Trophoblast cell (in vitro differentiated cells and primary cell): ENCODE data around the gene DAW1.

Experiments
- DNase-seq, 2 donors: peaks; one replicate each; pipeline ENCODE4 v3.0.0-alpha.2; 2016
- H2AFZ ChIP-seq: 2 replicates; pipeline ENCODE4 v1.6.1; 2013; ENCODE audit warnings: low read length, moderate library complexity, mild to moderate bottlenecking; ENCODE audit not compliant: insufficient read depth, poor library complexity
- H2AK5ac ChIP-seq: 2 replicates; pipeline ENCODE4 v1.6.1; 2013; ENCODE audit warnings: mild to moderate bottlenecking, low read length
- H2BK120ac ChIP-seq: 2 replicates; pipeline ENCODE4 v1.6.1; 2013; ENCODE audit warnings: low read length, mild to moderate bottlenecking, moderate library complexity; ENCODE audit not compliant: insufficient read depth, poor library complexity
- H2BK12ac ChIP-seq: 2 replicates; pipeline ENCODE4 v1.6.1; 2013; ENCODE audit warnings: mild to moderate bottlenecking, low read length, moderate library complexity
- H2BK5ac ChIP-seq: 2 replicates; pipeline ENCODE4 v1.6.1; 2013; ENCODE audit warnings: low read length, low read depth, moderate library complexity, mild to moderate bottlenecking; ENCODE audit not compliant: poor library complexity
- H3K14ac ChIP-seq: 2 replicates; pipeline ENCODE4 v1.6.1; 2013; ENCODE audit warnings: mild to moderate bottlenecking, low read length
- H3K18ac ChIP-seq: 2 replicates; pipeline ENCODE4 v1.6.1; 2013; ENCODE audit warnings: mild to moderate bottlenecking, low read length
- H3K23ac ChIP-seq: 2 replicates; pipeline ENCODE4 v1.6.1; 2013; ENCODE audit warnings: low read length
- H3K27ac ChIP-seq: 2 replicates; pipeline ENCODE4 v1.5.1; 2013; ENCODE audit warnings: low read depth, mild to moderate bottlenecking, inconsistent platforms, low read length, moderate library complexity
- H3K27me3 ChIP-seq: 2 replicates; pipeline ENCODE4 v1.6.1; 2013; ENCODE audit warnings: inconsistent platforms, mild to moderate bottlenecking, low read length, moderate library complexity; ENCODE audit not compliant: insufficient read depth
- H3K36me3 ChIP-seq, 2 experiments: 1 replicate in 1 of 2; 2 replicates in 1 of 2; pipeline ENCODE4 v1.6.1; 2013; ENCODE audit warnings: low read length in 2 of 2, mild to moderate bottlenecking in 2 of 2, moderate library complexity in 1 of 2; ENCODE audit not compliant: insufficient read depth in 2 of 2, control insufficient read depth in 1 of 2
- H3K4ac ChIP-seq: 2 replicates; pipeline ENCODE4 v1.6.1; 2013; ENCODE audit warnings: low read depth, mild to moderate bottlenecking, low read length, moderate library complexity
- H3K4me1 ChIP-seq, 2 experiments: 1 replicate in 1 of 2; 2 replicates in 1 of 2; pipeline ENCODE4 v1.6.1; 2013; ENCODE audit warnings: low read length in 2 of 2, mild to moderate bottlenecking in 2 of 2, moderate library complexity in 1 of 2; ENCODE audit not compliant: insufficient read depth in 2 of 2, control insufficient read depth in 1 of 2
- H3K4me2 ChIP-seq: 2 replicates; pipeline ENCODE4 v1.6.1; 2013; ENCODE audit warnings: inconsistent platforms, mild to moderate bottlenecking, low read length, moderate library complexity
- H3K4me3 ChIP-seq: 2 replicates; pipeline ENCODE4 v1.5.1; 2013; ENCODE audit warnings: mild to moderate bottlenecking, low read depth, low read length, inconsistent platforms
- H3K79me1 ChIP-seq: one replicate; pipeline ENCODE4 v1.6.1; 2013; ENCODE audit warnings: low read length
- H3K79me2 ChIP-seq: 2 replicates; pipeline ENCODE4 v1.6.1; 2013; ENCODE audit warnings: low read length, mild to moderate bottlenecking; ENCODE audit not compliant: control insufficient read depth, insufficient read depth, poor library complexity
- H3K9ac ChIP-seq: 2 replicates; pipeline ENCODE4 v1.6.1; 2013; ENCODE audit warnings: mild to moderate bottlenecking, low read length
- H3K9me3 ChIP-seq: 2 replicates; pipeline ENCODE4 v1.6.1; 2013; ENCODE audit warnings: low read depth, mild to moderate bottlenecking, control low read depth, inconsistent platforms, low read length; ENCODE audit not compliant: insufficient read depth
- H4K12ac ChIP-seq: 2 replicates; pipeline ENCODE4 v1.6.1; 2013; ENCODE audit warnings: low read depth, mild to moderate bottlenecking, low read length, moderate library complexity
- H4K8ac ChIP-seq: 2 replicates; pipeline ENCODE4 v1.6.1; 2013; ENCODE audit warnings: low read depth, mild to moderate bottlenecking, low read length, moderate library complexity
- H4K91ac ChIP-seq: one replicate; pipeline ENCODE4 v1.6.1; 2013; ENCODE audit warnings: low read depth, mild to moderate bottlenecking, low read length, moderate library complexity
- WGBS: extraction: QIAGEN DNeasy Blood & Tissue Kit; methylation state at CpG from one replicate; pipeline ENCODE4 v1.1.7; 2013; ENCODE audit warnings: missing lambda C conversion rate; ENCODE audit not compliant: insufficient read length, insufficient coverage; ENCODE audit errors: extremely low coverage; 5-methylcytosine and 5-hydroxymethylcytosine counted together

Gene DAW1

GRCh38 chr2:227939271-227940027 is 68.0 kb downstream of the DAW1 start:
- H3K4me1 ChIP-seq, result peaks cover 0 to 5% of the 10 kb centered on the region in 2 experiments
- no peaks in the 10 kb centered on the region for H3K36me3 ChIP-seq
- H4K91ac ChIP-seq, result no peak overlapping the region
- no peak overlapping the region for H3K27ac ChIP-seq
- no peak overlapping the region for H3K23ac ChIP-seq
- DNase-seq, result peak; percentile 12 to 69
- H3K4me3 ChIP-seq, result no peak overlapping the region
- H3K4ac ChIP-seq, result no peak overlapping the region
- WGBS, result no CpG with 5 or more reads among the region's 11 CpGs
- H4K12ac ChIP-seq, result no peak overlapping the region
- no peaks in the 10 kb centered on the region for H3K9me3 ChIP-seq
- H2AFZ ChIP-seq, result peak overlapping the region; percentile 89
- H3K27me3 ChIP-seq, result no peaks in the 10 kb centered on the region
- H4K8ac ChIP-seq, result peak overlapping the region; percentile 76
- no peak overlapping the region for H2AK5ac ChIP-seq
- peaks cover 1% of the 10 kb centered on the region for H3K79me1 ChIP-seq
- no peak overlapping the region for H2BK5ac ChIP-seq
- no peak overlapping the region for H3K9ac ChIP-seq
- peak overlapping the region; percentile 43 for H3K4me2 ChIP-seq
- H3K79me2 ChIP-seq, result no peaks in the 10 kb centered on the region
- H2BK120ac ChIP-seq, result no peak overlapping the region
- H3K14ac ChIP-seq, result no peak overlapping the region
- no peak overlapping the region for H2BK12ac ChIP-seq
- no peak overlapping the region for H3K18ac ChIP-seq

DNA sequence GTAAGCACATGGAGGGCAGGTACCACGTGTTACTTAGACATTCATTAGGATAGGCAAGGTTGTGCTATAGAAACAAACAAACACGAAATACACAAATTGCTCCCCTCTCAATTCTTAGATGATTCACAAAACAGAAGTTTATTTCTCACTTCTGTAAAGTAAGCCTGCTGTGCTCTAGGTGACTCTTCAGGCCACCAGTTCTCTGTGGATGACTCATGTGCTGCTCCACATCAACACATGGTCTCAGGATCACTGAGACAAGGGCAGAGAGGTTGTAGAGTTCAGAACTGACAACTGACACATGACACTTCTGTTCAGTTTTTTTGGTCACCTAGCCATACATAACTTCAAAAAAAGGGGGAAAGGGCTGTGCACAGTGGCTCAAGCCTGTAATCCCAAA is 70.6 kb downstream of the DAW1 start:
- Histone ChIP-seq H2BK120ac (no peak overlapping the region), H3K23ac (no peak overlapping the region), H2BK5ac (no peak overlapping the region), H3K4me2 (no peak overlapping the region), H3K36me3 (no peaks in the 10 kb centered on the region), H3K18ac (no peak overlapping the region), H3K9me3 (no peaks in the 10 kb centered on the region), H3K4me3 (no peak overlapping the region), H3K79me2 (no peaks in the 10 kb centered on the region), H3K27ac (no peak overlapping the region), H2AFZ (no peak overlapping the region), H3K79me1 (peaks cover 1% of the 10 kb centered on the region), H3K9ac (no peak overlapping the region), H2AK5ac (no peak overlapping the region), H3K27me3 (no peaks in the 10 kb centered on the region), H4K12ac (no peak overlapping the region), H3K4ac (no peak overlapping the region), H3K4me1 (peaks cover 0 to 2% of the 10 kb centered on the region in 2 experiments), H3K14ac (no peak overlapping the region), H4K91ac (no peak overlapping the region), H4K8ac (no peak overlapping the region), H2BK12ac (no peak overlapping the region)
- WGBS, result no CpG with 5 or more reads among the region's 2 CpGs
- no peak for DNase-seq

DNA sequence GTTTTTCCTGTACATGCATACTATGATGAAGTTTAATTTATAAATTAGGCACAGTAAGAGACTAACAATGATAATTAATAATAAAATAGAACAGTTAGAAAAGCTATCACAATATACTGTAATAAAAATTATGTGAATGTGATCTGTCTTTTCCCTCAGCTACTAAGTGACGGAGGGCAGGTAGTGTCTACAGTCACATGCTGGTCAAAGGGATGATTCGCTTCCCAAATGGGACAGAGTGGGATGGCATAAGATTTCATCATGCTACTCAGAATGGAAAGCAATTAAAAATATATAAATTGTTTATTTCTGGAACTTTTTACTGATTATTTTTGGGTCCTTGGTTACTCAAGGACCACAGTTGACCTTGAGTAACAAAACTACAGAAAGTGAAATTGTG is 71.5 kb downstream of the DAW1 start:
- H4K8ac ChIP-seq, result no peak overlapping the region
- H4K12ac ChIP-seq, result no peak overlapping the region
- no peak overlapping the region for H3K9ac ChIP-seq
- no peak overlapping the region for H3K4ac ChIP-seq
- peaks cover 1% of the 10 kb centered on the region for H3K79me1 ChIP-seq
- H2BK12ac ChIP-seq, result no peak overlapping the region
- no peak overlapping the region for H2AFZ ChIP-seq
- no peak overlapping the region for H3K4me2 ChIP-seq
- H3K9me3 ChIP-seq, result no peaks in the 10 kb centered on the region
- WGBS, result no CpG with 5 or more reads among the region's 2 CpGs
- no peaks in the 10 kb centered on the region for H3K79me2 ChIP-seq
- no peaks in the 10 kb centered on the region for H3K36me3 ChIP-seq
- H2BK120ac ChIP-seq, result no peak overlapping the region
- H3K23ac ChIP-seq, result no peak overlapping the region
- H3K27me3 ChIP-seq, result no peaks in the 10 kb centered on the region
- H2BK5ac ChIP-seq, result no peak overlapping the region
- no peak overlapping the region for H2AK5ac ChIP-seq
- H3K14ac ChIP-seq, result no peak overlapping the region
- H3K4me3 ChIP-seq, result no peak overlapping the region
- no peak for DNase-seq
- peaks cover 0 to 2% of the 10 kb centered on the region in 2 experiments for H3K4me1 ChIP-seq
- H3K27ac ChIP-seq, result no peak overlapping the region
- H4K91ac ChIP-seq, result no peak overlapping the region
- H3K18ac ChIP-seq, result no peak overlapping the region

- Histone ChIP-seq H3K23ac (no peak overlapping the region), H4K12ac (no peak overlapping the region), H2BK120ac (no peak overlapping the region), H3K79me1 (no peaks in the 10 kb centered on the region), H2AFZ (no peak overlapping the region), H3K4ac (no peak overlapping the region), H2BK12ac (no peak overlapping the region), H3K27me3 (no peaks in the 10 kb centered on the region), H3K4me1 (peaks cover 0 to 4% of the 10 kb centered on the region in 2 experiments), H4K91ac (no peak overlapping the region), H2AK5ac (no peak overlapping the region), H3K27ac (no peak overlapping the region), H3K14ac (no peak overlapping the region), H3K4me3 (no peak overlapping the region), H2BK5ac (no peak overlapping the region), H3K9ac (no peak overlapping the region), H3K79me2 (no peaks in the 10 kb centered on the region), H3K36me3 (no peaks in the 10 kb centered on the region), H3K9me3 (peaks cover 2% of the 10 kb centered on the region), H3K18ac (no peak overlapping the region), H3K4me2 (no peak overlapping the region), H4K8ac (no peak overlapping the region)
- no peak for DNase-seq
- WGBS, result no CpG with 5 or more reads among the region's 3 CpGs
These were observed 88.9 kb downstream of the DAW1 start for GRCh38 chr2:227960317-227960716.
